Measurements from ENCODE around the gene ZNF337. TPM values are rescaled to one million over a fixed set of nuclear protein-coding genes. Genes with fewer than 3 reads are reported as not detected.
"Not testable (repeated sequence)": the region's sequence is repeated elsewhere in the genome, so short reads cannot be mapped to it uniquely, and the experiment has no call there.

Gene ZNF337
- total RNA-seq, 1 experiment from 2014 or later, result 10.3 TPM

DNA sequence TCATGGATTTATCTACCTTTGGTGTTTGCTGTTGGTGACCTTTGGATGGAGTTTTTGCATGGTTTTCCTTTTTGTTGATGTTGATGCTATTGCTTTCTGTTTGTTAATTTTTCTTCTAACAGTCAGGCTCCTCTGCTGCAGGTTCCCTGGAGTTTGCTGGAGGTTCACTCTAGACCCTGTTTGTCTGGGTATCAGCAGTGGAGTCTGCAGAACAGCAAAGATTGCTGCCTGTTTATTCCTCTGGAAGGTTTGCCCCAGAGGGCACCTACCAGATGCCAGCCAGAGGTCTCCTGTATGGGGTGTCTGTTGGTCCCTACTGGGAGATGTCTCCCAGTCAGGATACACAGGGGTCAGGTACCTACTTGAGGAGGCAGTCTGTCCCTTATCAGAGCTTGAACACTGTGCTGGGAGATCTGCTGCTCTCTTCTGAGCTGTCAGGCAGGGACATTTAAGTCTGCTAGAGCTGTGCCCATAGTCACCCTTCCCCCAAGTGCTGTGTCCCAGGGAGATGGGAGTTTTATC is 9.2 kb upstream of the ZNF337 start:
- Mint-ChIP-seq H3K27me3 (ENCODE audit: low read depth) (peaks cover 14% of the 10 kb centered on the region), H3K27ac (no peak overlapping the region), H3K36me3 (ENCODE audit: insufficient read depth in 1 of 3, low read depth in 3 of 3) (no peaks in the 10 kb centered on the region; a peak in 1 of 7 replicates), H3K4me3 (no peak overlapping the region), H3K9me3 (peaks cover 14 to 22% of the 10 kb centered on the region in 2 experiments; a peak in 4 of 5 replicates), H3K4me1 (no peaks in the 10 kb centered on the region)
- H3K56ac ChIP-seq (ENCODE audit: insufficient read length, low read depth, low read length), result no peak overlapping the region
- H2AK5ac ChIP-seq (ENCODE audit: insufficient read length, low read length), result no peak overlapping the region
- no peak overlapping the region for H3K27ac ChIP-seq (ENCODE audit: insufficient read length, low read depth, low read length)
- H2BK120ac ChIP-seq (ENCODE audit: low read depth, low read length, poor library complexity, severe bottlenecking), result no peak overlapping the region
- H3K18ac ChIP-seq (ENCODE audit: insufficient read length, low read depth, low read length), result no peak overlapping the region
- no peaks in the 10 kb centered on the region for H3K79me1 ChIP-seq (ENCODE audit: insufficient read depth, low read depth, low read length, poor library complexity, severe bottlenecking)
- no peak overlapping the region for H2BK15ac ChIP-seq (ENCODE audit: low read depth, low read length)
- TF ChIP-seq, protein P1, sequence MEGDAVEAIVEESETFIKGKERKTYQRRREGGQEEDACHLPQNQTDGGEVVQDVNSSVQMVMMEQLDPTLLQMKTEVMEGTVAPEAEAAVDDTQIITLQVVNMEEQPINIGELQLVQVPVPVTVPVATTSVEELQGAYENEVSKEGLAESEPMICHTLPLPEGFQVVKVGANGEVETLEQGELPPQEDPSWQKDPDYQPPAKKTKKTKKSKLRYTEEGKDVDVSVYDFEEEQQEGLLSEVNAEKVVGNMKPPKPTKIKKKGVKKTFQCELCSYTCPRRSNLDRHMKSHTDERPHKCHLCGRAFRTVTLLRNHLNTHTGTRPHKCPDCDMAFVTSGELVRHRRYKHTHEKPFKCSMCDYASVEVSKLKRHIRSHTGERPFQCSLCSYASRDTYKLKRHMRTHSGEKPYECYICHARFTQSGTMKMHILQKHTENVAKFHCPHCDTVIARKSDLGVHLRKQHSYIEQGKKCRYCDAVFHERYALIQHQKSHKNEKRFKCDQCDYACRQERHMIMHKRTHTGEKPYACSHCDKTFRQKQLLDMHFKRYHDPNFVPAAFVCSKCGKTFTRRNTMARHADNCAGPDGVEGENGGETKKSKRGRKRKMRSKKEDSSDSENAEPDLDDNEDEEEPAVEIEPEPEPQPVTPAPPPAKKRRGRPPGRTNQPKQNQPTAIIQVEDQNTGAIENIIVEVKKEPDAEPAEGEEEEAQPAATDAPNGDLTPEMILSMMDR (conservative IDR thresholded peaks at IDR 0.05), result no peak
- H3K9ac ChIP-seq (ENCODE audit: extremely low read depth, insufficient read length, low read length), result no peak overlapping the region
- H3K14ac ChIP-seq (ENCODE audit: insufficient read depth, low read length), result no peak overlapping the region
- H3K4ac ChIP-seq (ENCODE audit: low read depth, low read length), result no peak overlapping the region
- no peak overlapping the region for H4K91ac ChIP-seq (ENCODE audit: insufficient read length, low read depth, low read length)
- no peak overlapping the region for H3T11ph ChIP-seq (ENCODE audit: low read length)
- no peak overlapping the region for H4K5ac ChIP-seq (ENCODE audit: insufficient read length, low read depth, low read length)
- no peaks in the 10 kb centered on the region for H3K4me1 ChIP-seq (ENCODE audit: insufficient read depth, low read length)
- DNase-seq, result no peak
- no peaks in the 10 kb centered on the region for H3K9me3 ChIP-seq (ENCODE audit: control insufficient read depth, low read depth, low read length)
- no peak overlapping the region for H2BK20ac ChIP-seq (ENCODE audit: low read depth, low read length, poor library complexity, severe bottlenecking)
- no peak overlapping the region for H4K8ac ChIP-seq (replicated peaks; ENCODE audit: insufficient read length, low read depth, low read length)
- H3K79me2 ChIP-seq (ENCODE audit: insufficient read depth, low read length), result no peaks in the 10 kb centered on the region
- no peak overlapping the region for H3K4me2 ChIP-seq (ENCODE audit: insufficient read depth, insufficient read length, low read length)
- H4K20me1 ChIP-seq (ENCODE audit: control insufficient read depth, insufficient read depth, insufficient read length), result no peaks in the 10 kb centered on the region
- H2AFZ ChIP-seq (ENCODE audit: low read length), result no peak overlapping the region
- H3K23ac ChIP-seq (ENCODE audit: insufficient read length, low read depth, low read length), result no peak overlapping the region
- no peak overlapping the region for H2BK12ac ChIP-seq (ENCODE audit: insufficient read length, low read depth, low read length)
- no peaks in the 10 kb centered on the region for H3K23me2 ChIP-seq (ENCODE audit: insufficient read length, low read depth, low read length, poor library complexity, severe bottlenecking)
- H3K27me3 ChIP-seq (ENCODE audit: insufficient read depth, low read length), result no peaks in the 10 kb centered on the region
- H2BK5ac ChIP-seq (ENCODE audit: insufficient read length, low read length), result no peak overlapping the region

DNA sequence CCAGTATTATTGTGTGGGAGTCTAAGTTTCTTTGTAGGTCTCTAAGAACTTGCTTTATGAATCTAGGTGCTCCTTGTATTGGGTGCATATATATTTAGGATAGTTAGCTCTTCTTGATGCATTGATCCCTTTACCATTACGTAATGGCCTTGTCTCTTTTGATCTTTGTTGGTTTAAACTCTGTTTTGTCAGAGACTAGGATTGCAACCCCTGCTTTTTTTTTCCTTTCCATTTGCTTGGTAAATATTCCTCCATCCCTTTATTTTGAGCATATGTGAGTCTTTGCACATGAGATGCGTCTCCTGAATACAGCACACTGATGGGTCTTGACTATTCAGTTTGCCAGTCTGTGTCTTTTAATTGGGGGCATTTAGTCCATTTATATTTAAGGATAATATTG is 7.7 kb upstream of the ZNF337 start:
- WGBS (ENCODE audit: extremely low coverage, insufficient read length, low lambda C conversion rate), result no CpG with 5 or more reads among the region's 2 CpGs
- not testable (repeated sequence) for H3K79me2 ChIP-seq (ENCODE audit: insufficient read depth, low read length); H3K4me3 Mint-ChIP-seq; H3K4me2 ChIP-seq (ENCODE audit: insufficient read depth, insufficient read length, low read length); H3T11ph ChIP-seq (ENCODE audit: low read length); H3K4me1 ChIP-seq (ENCODE audit: insufficient read depth, low read length); H3K14ac ChIP-seq (ENCODE audit: insufficient read depth, low read length); DNase-seq; H2BK5ac ChIP-seq (ENCODE audit: insufficient read length, low read length); H2BK15ac ChIP-seq (ENCODE audit: low read depth, low read length); H4K91ac ChIP-seq (ENCODE audit: insufficient read length, low read depth, low read length); H4K8ac ChIP-seq (replicated peaks; ENCODE audit: insufficient read length, low read depth, low read length); H3K23me2 ChIP-seq (ENCODE audit: insufficient read length, low read depth, low read length, poor library complexity, severe bottlenecking); H3K79me1 ChIP-seq (ENCODE audit: insufficient read depth, low read depth, low read length, poor library complexity, severe bottlenecking); H3K4ac ChIP-seq (ENCODE audit: low read depth, low read length); H3K36me3 Mint-ChIP-seq (ENCODE audit: insufficient read depth in 1 of 3, low read depth in 3 of 3); H2BK12ac ChIP-seq (ENCODE audit: insufficient read length, low read depth, low read length); H3K27ac ChIP-seq (ENCODE audit: insufficient read length, low read depth, low read length); H3K27me3 ChIP-seq (ENCODE audit: insufficient read depth, low read length); H4K20me1 ChIP-seq (ENCODE audit: control insufficient read depth, insufficient read depth, insufficient read length); H2BK120ac ChIP-seq (ENCODE audit: low read depth, low read length, poor library complexity, severe bottlenecking); H3K23ac ChIP-seq (ENCODE audit: insufficient read length, low read depth, low read length); H4K5ac ChIP-seq (ENCODE audit: insufficient read length, low read depth, low read length); H3K4me1 Mint-ChIP-seq; H3K9me3 ChIP-seq (ENCODE audit: control insufficient read depth, low read depth, low read length); H3K27ac Mint-ChIP-seq; H2AK5ac ChIP-seq (ENCODE audit: insufficient read length, low read length); H3K56ac ChIP-seq (ENCODE audit: insufficient read length, low read depth, low read length); H3K9ac ChIP-seq (ENCODE audit: extremely low read depth, insufficient read length, low read length); H2BK20ac ChIP-seq (ENCODE audit: low read depth, low read length, poor library complexity, severe bottlenecking); H3K18ac ChIP-seq (ENCODE audit: insufficient read length, low read depth, low read length); H2AFZ ChIP-seq (ENCODE audit: low read length)
- peaks cover 23 to 25% of the 10 kb centered on the region in 2 experiments for H3K9me3 Mint-ChIP-seq
- peaks cover 14% of the 10 kb centered on the region for H3K27me3 Mint-ChIP-seq (ENCODE audit: low read depth)
